OCI-LY1 (cell line): ENCODE data around the gene DUSP1.

Source experiments
- H2AFZ ChIP-seq: fragments of 200-600 bp; sonication (generic), shearing (Covaris generic); 2 replicates; pipeline ENCODE4 v1.6.0; 2014; ENCODE audit warnings: antibody characterized with exemption, mild to moderate bottlenecking, low read length
- H3F3A ChIP-seq: fragments of 200-600 bp; sonication (generic), shearing (Covaris generic); 2 replicates; pipeline ENCODE4 v1.6.0; 2014; ENCODE audit warnings: mild to moderate bottlenecking, antibody characterized with exemption, low read length, moderate library complexity; ENCODE audit not compliant: insufficient read depth
- H3K27ac ChIP-seq: fragments of 200-600 bp; sonication (generic); 2 replicates; pipeline ENCODE4 v1.5.1; 2014; ENCODE audit warnings: low read length, mixed run types, mild to moderate bottlenecking, low read depth; ENCODE audit not compliant: poor library complexity, severe bottlenecking
- H3K27me3 ChIP-seq: fragments of 200-600 bp; sonication (generic); 2 replicates; pipeline ENCODE4 v1.6.0; 2014; ENCODE audit warnings: antibody characterized with exemption, mild to moderate bottlenecking, low read length, moderate library complexity; ENCODE audit not compliant: insufficient read depth
- H3K36me3 ChIP-seq: fragments of 200-600 bp; sonication (generic); 2 replicates; pipeline ENCODE4 v1.6.1; 2014; ENCODE audit warnings: mild to moderate bottlenecking, antibody characterized with exemption, low read length, moderate library complexity, mixed read lengths; ENCODE audit not compliant: insufficient read depth
- H3K4me1 ChIP-seq: fragments of 200-600 bp; sonication (generic); 2 replicates; pipeline ENCODE4 v1.5.1; 2014; ENCODE audit warnings: mild to moderate bottlenecking, low read length, moderate library complexity; ENCODE audit not compliant: insufficient read depth, severe bottlenecking
- H3K4me2 ChIP-seq: fragments of 200-600 bp; sonication (generic), shearing (Covaris generic); 2 replicates; pipeline ENCODE4 v1.6.1; 2014; ENCODE audit warnings: low read length
- H3K4me3 ChIP-seq: fragments of 200-600 bp; sonication (generic); 2 replicates; pipeline ENCODE4 v1.5.1; 2014; ENCODE audit warnings: low read length, low read depth, mild to moderate bottlenecking, mixed read lengths; ENCODE audit not compliant: poor library complexity, severe bottlenecking
- H3K79me2 ChIP-seq: fragments of 200-600 bp; shearing (Covaris generic); 2 replicates; pipeline ENCODE4 v1.6.1; 2016; ENCODE audit warnings: mixed run types, low read length, mixed read lengths; ENCODE audit not compliant: insufficient read depth
- H3K9ac ChIP-seq: fragments of 200-600 bp; sonication (generic), shearing (Covaris generic); 2 replicates; pipeline ENCODE4 v1.6.1; 2014; ENCODE audit warnings: mild to moderate bottlenecking, low read length, mixed read lengths
- H3K9me2 ChIP-seq: fragments of 200-600 bp; sonication (generic), shearing (Covaris generic); 2 replicates; pipeline ENCODE4 v1.6.1; 2014; ENCODE audit warnings: low read depth, mild to moderate bottlenecking, low read length, mixed read lengths
- H3K9me3 ChIP-seq: fragments of 200-600 bp; shearing (Covaris generic); 2 replicates; pipeline ENCODE4 v1.6.1; 2014; ENCODE audit warnings: low read length, mixed read lengths
- H4K20me1 ChIP-seq: fragments of 200-600 bp; sonication (generic), shearing (Covaris generic); 2 replicates; pipeline ENCODE4 v1.6.0; 2016; ENCODE audit warnings: mild to moderate bottlenecking, low read length; ENCODE audit not compliant: insufficient read depth
- EZH2 ChIP-seq: fragments of 200-600 bp; sonication (generic), shearing (Covaris generic); IDR thresholded peaks from 2 replicates; pipeline ENCODE4 v1.8.0; 2017; ENCODE audit warnings: borderline replicate concordance, mixed run types, mild to moderate bottlenecking, antibody characterized with exemption, low read length, moderate library complexity, mixed read lengths
- TF ChIP-seq, protein P1 (sequence below): fragments of 200-600 bp; sonication (generic), shearing (Covaris generic); IDR thresholded peaks from 2 replicates; pipeline ENCODE4 v1.5.1; 2017; ENCODE audit warnings: mild to moderate bottlenecking, antibody characterized with exemption, low read length, moderate library complexity, mixed read lengths

Gene DUSP1

DNA sequence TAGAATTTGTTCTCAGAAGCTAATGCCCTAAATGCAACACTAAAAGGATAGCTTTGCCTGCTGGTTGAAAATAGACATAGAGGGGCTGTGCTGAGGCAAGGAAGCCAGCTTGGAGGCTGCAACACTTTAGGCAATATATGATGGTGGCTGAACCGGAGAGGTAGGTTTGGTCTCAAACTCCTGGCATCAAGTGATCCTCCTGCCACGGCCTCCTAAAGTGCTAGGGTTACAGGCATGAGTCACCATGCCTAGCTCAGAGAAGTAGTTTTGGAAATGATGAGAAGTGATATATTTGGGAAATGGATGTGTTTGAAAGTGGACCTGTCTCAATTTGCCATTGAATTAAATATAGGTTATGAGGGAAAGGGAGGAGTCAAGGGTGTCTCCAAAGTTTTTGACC, 10.0 kb downstream of the DUSP1 start:
- H3F3A ChIP-seq = no peaks in the 10 kb centered on the region
- no peak overlapping the region for H3K9ac ChIP-seq
- H4K20me1 ChIP-seq = no peaks in the 10 kb centered on the region
- H3K27ac ChIP-seq = no peak overlapping the region
- H3K27me3 ChIP-seq = peaks cover 5% of the 10 kb centered on the region; the same call in 1 of the 2 replicates
- no peak for TF ChIP-seq EZH2
- TF ChIP-seq, protein P1, sequence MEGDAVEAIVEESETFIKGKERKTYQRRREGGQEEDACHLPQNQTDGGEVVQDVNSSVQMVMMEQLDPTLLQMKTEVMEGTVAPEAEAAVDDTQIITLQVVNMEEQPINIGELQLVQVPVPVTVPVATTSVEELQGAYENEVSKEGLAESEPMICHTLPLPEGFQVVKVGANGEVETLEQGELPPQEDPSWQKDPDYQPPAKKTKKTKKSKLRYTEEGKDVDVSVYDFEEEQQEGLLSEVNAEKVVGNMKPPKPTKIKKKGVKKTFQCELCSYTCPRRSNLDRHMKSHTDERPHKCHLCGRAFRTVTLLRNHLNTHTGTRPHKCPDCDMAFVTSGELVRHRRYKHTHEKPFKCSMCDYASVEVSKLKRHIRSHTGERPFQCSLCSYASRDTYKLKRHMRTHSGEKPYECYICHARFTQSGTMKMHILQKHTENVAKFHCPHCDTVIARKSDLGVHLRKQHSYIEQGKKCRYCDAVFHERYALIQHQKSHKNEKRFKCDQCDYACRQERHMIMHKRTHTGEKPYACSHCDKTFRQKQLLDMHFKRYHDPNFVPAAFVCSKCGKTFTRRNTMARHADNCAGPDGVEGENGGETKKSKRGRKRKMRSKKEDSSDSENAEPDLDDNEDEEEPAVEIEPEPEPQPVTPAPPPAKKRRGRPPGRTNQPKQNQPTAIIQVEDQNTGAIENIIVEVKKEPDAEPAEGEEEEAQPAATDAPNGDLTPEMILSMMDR = no peak
- H3K79me2 ChIP-seq = no peaks in the 10 kb centered on the region
- no peaks in the 10 kb centered on the region for H3K9me2 ChIP-seq
- H3K4me3 ChIP-seq = no peak overlapping the region
- peaks cover 4% of the 10 kb centered on the region; the same call in 1 of the 2 replicates for H3K9me3 ChIP-seq
- H3K4me2 ChIP-seq = no peak overlapping the region
- peaks cover 11% of the 10 kb centered on the region for H3K4me1 ChIP-seq
- H3K36me3 ChIP-seq = no peaks in the 10 kb centered on the region; the same call in 1 of the 2 replicates
- no peak overlapping the region for H2AFZ ChIP-seq

DNA sequence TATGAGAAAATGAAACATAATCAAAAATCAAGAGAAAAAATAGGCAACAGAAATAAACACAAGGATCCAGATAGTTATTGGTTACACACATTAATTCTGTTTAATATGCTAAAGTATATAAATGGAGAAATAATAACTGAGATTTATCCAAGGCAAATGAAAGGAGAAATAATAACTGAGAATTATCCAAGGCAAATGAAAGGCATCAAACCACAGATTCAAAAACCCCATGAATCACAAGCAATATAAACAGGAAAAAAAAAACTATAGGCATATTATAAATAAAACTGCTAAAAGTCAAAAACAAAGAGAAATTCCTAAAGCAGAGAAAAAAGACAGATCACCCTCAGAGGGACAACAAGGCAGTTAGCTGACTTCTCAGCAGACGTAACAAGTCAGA, 10.9 kb downstream of the DUSP1 start:
- Histone ChIP-seq H3K9me2 (no peaks in the 10 kb centered on the region), H2AFZ (no peak overlapping the region), H3K4me2 (no peak overlapping the region), H3K27me3 (peaks cover 8% of the 10 kb centered on the region; the same call in 1 of the 2 replicates), H3K4me1 (peaks cover 7% of the 10 kb centered on the region), H3K27ac (no peak overlapping the region), H3K9me3 (peaks cover 4% of the 10 kb centered on the region; the same call in 1 of the 2 replicates), H3F3A (no peaks in the 10 kb centered on the region), H3K79me2 (no peaks in the 10 kb centered on the region), H3K4me3 (no peak overlapping the region), H4K20me1 (no peaks in the 10 kb centered on the region), H3K9ac (no peak overlapping the region), H3K36me3 (no peaks in the 10 kb centered on the region; the same call in 1 of the 2 replicates)
- TF ChIP-seq, protein P1 = no peak
- no peak for TF ChIP-seq EZH2

- Histone ChIP-seq H3K4me3 (no peak overlapping the region), H3K36me3 (no peaks in the 10 kb centered on the region; the same call in 1 of the 2 replicates)
Observed at GRCh38 chr5:172758834-172759149, 12.2 kb downstream of the DUSP1 start.

More at GRCh38 chr5:172758834-172759149, 12.2 kb downstream of the DUSP1 start:
- H3K79me2 ChIP-seq = no peaks in the 10 kb centered on the region
- H2AFZ ChIP-seq = no peak overlapping the region
- H3K27me3 ChIP-seq = peaks cover 12% of the 10 kb centered on the region; the same call in 1 of the 2 replicates
- no peak overlapping the region for H3K27ac ChIP-seq
- H3K9ac ChIP-seq = no peak overlapping the region
- no peak overlapping the region for H3K4me2 ChIP-seq
- no peaks in the 10 kb centered on the region for H3K9me2 ChIP-seq
- H3F3A ChIP-seq = no peaks in the 10 kb centered on the region
- H3K9me3 ChIP-seq = peaks cover 4% of the 10 kb centered on the region; the same call in 1 of the 2 replicates
- TF ChIP-seq, protein P1 = no peak
- no peak for TF ChIP-seq EZH2
- no peaks in the 10 kb centered on the region for H4K20me1 ChIP-seq
- H3K4me1 ChIP-seq = no peaks in the 10 kb centered on the region
